Measurements from ENCODE around the gene MEGF6.

MEGF6 gene

GRCh38 chr1:3658231-3658615 is 46.9 kb upstream of the MEGF6 start:
- H3K4ac ChIP-seq (ENCODE audit: low read depth in 1 of 2, low read length in 2 of 2) = no peak overlapping the region
- no peak overlapping the region for H2BK12ac ChIP-seq (ENCODE audit: low read length in 2 of 2)
- H3K4me3 ChIP-seq (ENCODE audit: insufficient read depth in 1 of 2, low read depth in 1 of 2, low read length in 2 of 2) = no peak overlapping the region
- H2BK15ac ChIP-seq (ENCODE audit: low read depth, poor library complexity, severe bottlenecking) = no peak overlapping the region
- no peak overlapping the region for H3K9ac ChIP-seq (ENCODE audit: low read length)
- no peak overlapping the region for H3K4me2 ChIP-seq (ENCODE audit: low read length, poor library complexity, severe bottlenecking)
- 12% methylated on average over 8 of the region's 14 CpGs for WGBS
- no peak overlapping the region for H4K91ac ChIP-seq (ENCODE audit: low read length)
- peaks cover 68 to 93% of the 10 kb centered on the region in 2 experiments for H3K27me3 ChIP-seq (ENCODE audit: control insufficient read depth in 1 of 2, insufficient read depth in 1 of 2, low read length in 2 of 2)
- H3K23ac ChIP-seq (ENCODE audit: low read length in 2 of 2) = no peak overlapping the region
- H3K27ac ChIP-seq (ENCODE audit: low read length, poor library complexity, severe bottlenecking) = no peak overlapping the region
- no peaks in the 10 kb centered on the region for H3K4me1 ChIP-seq (ENCODE audit: control insufficient read depth, insufficient read depth, low read depth, low read length)
- H4K8ac ChIP-seq (ENCODE audit: low read length) = no peak overlapping the region
- no peaks in the 10 kb centered on the region for H3K36me3 ChIP-seq (ENCODE audit: control insufficient read depth in 1 of 2, insufficient read depth in 2 of 2, low read depth in 1 of 2, low read length in 2 of 2)
- no peaks in the 10 kb centered on the region for H3K79me1 ChIP-seq (replicated peaks; ENCODE audit: low read length, poor library complexity, severe bottlenecking)
- DNase-seq = no peak
- no peak overlapping the region for H2BK5ac ChIP-seq (ENCODE audit: low read depth, low read length, poor library complexity, severe bottlenecking)
- H2AFZ ChIP-seq (ENCODE audit: low read depth, low read length) = peak overlapping the region; percentile 73
- no peak overlapping the region for H2BK120ac ChIP-seq (ENCODE audit: low read depth, low read length)
- no peaks in the 10 kb centered on the region for H3K9me3 ChIP-seq (ENCODE audit: control insufficient read depth, low read length)
- H3K14ac ChIP-seq (ENCODE audit: low read length in 2 of 2) = no peak overlapping the region
- H3K18ac ChIP-seq (ENCODE audit: low read depth in 1 of 2, low read length in 2 of 2) = no peak overlapping the region
- H2AK5ac ChIP-seq (ENCODE audit: low read length, severe bottlenecking) = no peak overlapping the region

GRCh38 chr1:3657578-3658230 is 46.4 kb upstream of the MEGF6 start:
- DNase-seq = no peak
- Histone ChIP-seq H3K79me1 (replicated peaks; ENCODE audit: low read length, poor library complexity, severe bottlenecking) (no peaks in the 10 kb centered on the region), H3K27ac (ENCODE audit: low read length, poor library complexity, severe bottlenecking) (no peak overlapping the region), H2BK120ac (ENCODE audit: low read depth, low read length) (no peak overlapping the region), H3K4me3 (ENCODE audit: insufficient read depth in 1 of 2, low read depth in 1 of 2, low read length in 2 of 2) (no peak overlapping the region), H4K8ac (ENCODE audit: low read length) (no peak overlapping the region), H4K91ac (ENCODE audit: low read length) (no peak overlapping the region), H3K9ac (ENCODE audit: low read length) (no peak overlapping the region), H2BK12ac (ENCODE audit: low read length in 2 of 2) (no peak overlapping the region), H2AK5ac (ENCODE audit: low read length, severe bottlenecking) (no peak overlapping the region), H3K23ac (ENCODE audit: low read length in 2 of 2) (no peak overlapping the region), H3K36me3 (ENCODE audit: control insufficient read depth in 1 of 2, insufficient read depth in 2 of 2, low read depth in 1 of 2, low read length in 2 of 2) (no peaks in the 10 kb centered on the region), H2AFZ (ENCODE audit: low read depth, low read length) (peak overlapping the region; percentile 73), H3K9me3 (ENCODE audit: control insufficient read depth, low read length) (no peaks in the 10 kb centered on the region), H3K4me1 (ENCODE audit: control insufficient read depth, insufficient read depth, low read depth, low read length) (peaks cover 2% of the 10 kb centered on the region), H3K4me2 (ENCODE audit: low read length, poor library complexity, severe bottlenecking) (no peak overlapping the region), H2BK5ac (ENCODE audit: low read depth, low read length, poor library complexity, severe bottlenecking) (no peak overlapping the region), H3K18ac (ENCODE audit: low read depth in 1 of 2, low read length in 2 of 2) (peak overlapping the region in 1 of 2 experiments; percentile 7), H2BK15ac (ENCODE audit: low read depth, poor library complexity, severe bottlenecking) (no peak overlapping the region), H3K14ac (ENCODE audit: low read length in 2 of 2) (no peak overlapping the region), H3K4ac (ENCODE audit: low read depth in 1 of 2, low read length in 2 of 2) (no peak overlapping the region), H3K27me3 (ENCODE audit: control insufficient read depth in 1 of 2, insufficient read depth in 1 of 2, low read length in 2 of 2) (peaks cover 73 to 94% of the 10 kb centered on the region in 2 experiments)
- WGBS = 72% methylated on average over 26 of the region's 26 CpGs

- Histone ChIP-seq H2AFZ (ENCODE audit: low read depth, low read length) (no peak overlapping the region), H3K79me1 (replicated peaks; ENCODE audit: low read length, poor library complexity, severe bottlenecking) (no peaks in the 10 kb centered on the region), H2AK5ac (ENCODE audit: low read length, severe bottlenecking) (no peak overlapping the region), H2BK5ac (ENCODE audit: low read depth, low read length, poor library complexity, severe bottlenecking) (no peak overlapping the region), H3K4me1 (ENCODE audit: control insufficient read depth, insufficient read depth, low read depth, low read length) (peaks cover 8% of the 10 kb centered on the region), H3K23ac (ENCODE audit: low read length in 2 of 2) (no peak overlapping the region), H3K18ac (ENCODE audit: low read depth in 1 of 2, low read length in 2 of 2) (no peak overlapping the region), H2BK12ac (ENCODE audit: low read length in 2 of 2) (no peak overlapping the region), H2BK15ac (ENCODE audit: low read depth, poor library complexity, severe bottlenecking) (no peak overlapping the region), H3K27ac (ENCODE audit: low read length, poor library complexity, severe bottlenecking) (no peak overlapping the region), H3K27me3 (ENCODE audit: control insufficient read depth in 1 of 2, insufficient read depth in 1 of 2, low read length in 2 of 2) (peaks cover 70 to 90% of the 10 kb centered on the region in 2 experiments), H3K9ac (ENCODE audit: low read length) (no peak overlapping the region), H3K9me3 (ENCODE audit: control insufficient read depth, low read length) (no peaks in the 10 kb centered on the region), H3K4ac (ENCODE audit: low read depth in 1 of 2, low read length in 2 of 2) (no peak overlapping the region), H3K4me2 (ENCODE audit: low read length, poor library complexity, severe bottlenecking) (no peak overlapping the region), H2BK120ac (ENCODE audit: low read depth, low read length) (no peak overlapping the region), H3K4me3 (ENCODE audit: insufficient read depth in 1 of 2, low read depth in 1 of 2, low read length in 2 of 2) (no peak overlapping the region), H4K91ac (ENCODE audit: low read length) (no peak overlapping the region), H4K8ac (ENCODE audit: low read length) (no peak overlapping the region), H3K36me3 (ENCODE audit: control insufficient read depth in 1 of 2, insufficient read depth in 2 of 2, low read depth in 1 of 2, low read length in 2 of 2) (no peaks in the 10 kb centered on the region), H3K14ac (ENCODE audit: low read length in 2 of 2) (no peak overlapping the region)
- no peak for DNase-seq
- 82% methylated on average over 6 of the region's 6 CpGs for WGBS
Observed at GRCh38 chr1:3657096-3657475, 45.8 kb upstream of the MEGF6 start.

- Histone ChIP-seq H4K91ac (ENCODE audit: low read length) (no peak overlapping the region), H3K18ac (ENCODE audit: low read depth in 1 of 2, low read length in 2 of 2) (no peak overlapping the region), H4K8ac (ENCODE audit: low read length) (no peak overlapping the region), H3K9me3 (ENCODE audit: control insufficient read depth, low read length) (no peaks in the 10 kb centered on the region), H2AFZ (ENCODE audit: low read depth, low read length) (no peak overlapping the region), H3K23ac (ENCODE audit: low read length in 2 of 2) (no peak overlapping the region), H3K36me3 (ENCODE audit: control insufficient read depth in 1 of 2, insufficient read depth in 2 of 2, low read depth in 1 of 2, low read length in 2 of 2) (no peaks in the 10 kb centered on the region), H3K27me3 (ENCODE audit: control insufficient read depth in 1 of 2, insufficient read depth in 1 of 2, low read length in 2 of 2) (peaks cover 72 to 91% of the 10 kb centered on the region in 2 experiments), H3K9ac (ENCODE audit: low read length) (no peak overlapping the region), H3K27ac (ENCODE audit: low read length, poor library complexity, severe bottlenecking) (no peak overlapping the region), H2BK120ac (ENCODE audit: low read depth, low read length) (no peak overlapping the region), H3K79me1 (replicated peaks; ENCODE audit: low read length, poor library complexity, severe bottlenecking) (no peaks in the 10 kb centered on the region), H3K4me3 (ENCODE audit: insufficient read depth in 1 of 2, low read depth in 1 of 2, low read length in 2 of 2) (no peak overlapping the region), H2AK5ac (ENCODE audit: low read length, severe bottlenecking) (no peak overlapping the region), H2BK12ac (ENCODE audit: low read length in 2 of 2) (no peak overlapping the region), H3K4me2 (ENCODE audit: low read length, poor library complexity, severe bottlenecking) (no peak overlapping the region), H2BK15ac (ENCODE audit: low read depth, poor library complexity, severe bottlenecking) (no peak overlapping the region), H2BK5ac (ENCODE audit: low read depth, low read length, poor library complexity, severe bottlenecking) (no peak overlapping the region), H3K4me1 (ENCODE audit: control insufficient read depth, insufficient read depth, low read depth, low read length) (peaks cover 13% of the 10 kb centered on the region), H3K4ac (ENCODE audit: low read depth in 1 of 2, low read length in 2 of 2) (no peak overlapping the region), H3K14ac (ENCODE audit: low read length in 2 of 2) (no peak overlapping the region)
- no peak for DNase-seq
- 85% methylated on average over 13 of the region's 13 CpGs for WGBS
Observed at GRCh38 chr1:3656450-3657095, 45.3 kb upstream of the MEGF6 start.
